IMR-90 (cell line): Measurements from ENCODE around the gene CTAGE1. TPM values are rescaled to one million over a fixed set of nuclear protein-coding genes. Genes with fewer than 3 reads are reported as not detected.

Experiments
- ATAC-seq: fragments of 200-7000 bp; cut with Tn5 transposase; 2 replicates; pipeline ENCODE4 v1.9.1; 2020; ENCODE audit warnings: low read depth, mild to moderate bottlenecking, moderate library complexity
- BruUV-seq: library from RNA; stranded (reverse); fragments of 400-500 nt; replicated peaks from 2 replicates; lab custom pipeline; 2021; lab: Mats Ljungman, UMichigan
- CTCF ChIA-PET: fragments of 300-600 bp; formaldehyde crosslinking; extraction: SDS; loops from one replicate; lab custom pipeline; 2021; ENCODE audit warnings: antibody characterized with exemption; lab: Yijun Ruan, JAX
- POLR2A ChIA-PET: fragments of 300-600 bp; sonication (Branson Sonifier 250); formaldehyde crosslinking; loops from one replicate; lab custom pipeline; 2022; ENCODE audit warnings: antibody characterized with exemption; ENCODE audit not compliant: unreplicated experiment; lab: Charles Lee
- DNase-seq: peaks from one replicate; pipeline ENCODE4 v3.0.0; 2013
- H2AFZ ChIP-seq: replicated peaks from 2 replicates; pipeline ENCODE3; 2013; ENCODE audit warnings: low read length, mild to moderate bottlenecking; ENCODE audit not compliant: poor library complexity
- H2AK5ac ChIP-seq: 2 replicates; pipeline ENCODE4 v1.6.1; 2013; ENCODE audit warnings: low read depth, low read length, inconsistent platforms
- H2AK9ac ChIP-seq: replicated peaks from 2 replicates; pipeline ENCODE3; 2013; ENCODE audit warnings: mild to moderate bottlenecking, low read depth, low read length, moderate library complexity; ENCODE audit not compliant: poor library complexity
- H2BK120ac ChIP-seq: 2 replicates; pipeline ENCODE4 v1.6.1; 2013; ENCODE audit warnings: low read depth, low read length, inconsistent platforms
- H2BK15ac ChIP-seq: 3 replicates; pipeline ENCODE4 v1.6.1; 2013; ENCODE audit warnings: low read depth, low read length, inconsistent platforms
- H2BK20ac ChIP-seq: 2 replicates; pipeline ENCODE4 v1.6.1; 2013; ENCODE audit warnings: low read depth, mild to moderate bottlenecking, inconsistent platforms, low read length, moderate library complexity
- H2BK5ac ChIP-seq: 2 replicates; pipeline ENCODE4 v1.6.1; 2013; ENCODE audit warnings: mild to moderate bottlenecking, low read depth, low read length, inconsistent platforms; ENCODE audit not compliant: poor library complexity, severe bottlenecking
- H3K14ac ChIP-seq: replicated peaks from 2 replicates; pipeline ENCODE4 v1.6.1; 2013; ENCODE audit warnings: low read depth, low read length, inconsistent platforms
- H3K18ac ChIP-seq: 2 replicates; pipeline ENCODE4 v1.6.1; 2013; ENCODE audit warnings: low read depth, low read length, control low read depth
- H3K23ac ChIP-seq: 2 replicates; pipeline ENCODE4 v1.6.1; 2013; ENCODE audit warnings: low read depth, low read length, inconsistent platforms
- H3K27ac ChIP-seq: 2 replicates; pipeline ENCODE4 v1.5.1; 2013; ENCODE audit warnings: mild to moderate bottlenecking, control low read depth, low read length; ENCODE audit not compliant: insufficient read depth
- H3K27me3 ChIP-seq: 2 replicates; pipeline ENCODE4 v1.6.1; 2013; ENCODE audit warnings: low read length; ENCODE audit not compliant: control insufficient read depth, insufficient read depth
- H3K36me3 ChIP-seq: 2 replicates; pipeline ENCODE4 v1.6.1; 2013; ENCODE audit warnings: low read length, mixed read lengths; ENCODE audit not compliant: control insufficient read depth, insufficient read depth
- H3K4ac ChIP-seq: 2 replicates; pipeline ENCODE4 v1.6.1; 2013; ENCODE audit warnings: low read depth, low read length, inconsistent platforms
- H3K4me1 ChIP-seq: 2 replicates; pipeline ENCODE4 v1.6.1; 2013; ENCODE audit warnings: low read length, mixed read lengths; ENCODE audit not compliant: control insufficient read depth, insufficient read depth
- H3K4me2 ChIP-seq: 2 replicates; pipeline ENCODE4 v1.6.1; 2013; ENCODE audit warnings: low read depth, mild to moderate bottlenecking, control low read depth, low read length, moderate library complexity
- H3K4me3 ChIP-seq: 2 replicates; pipeline ENCODE4 v1.5.1; 2013; ENCODE audit warnings: low read depth, mild to moderate bottlenecking, control low read depth, low read length, moderate library complexity; ENCODE audit not compliant: insufficient read depth
- H3K56ac ChIP-seq: 2 replicates; pipeline ENCODE4 v1.6.1; 2013; ENCODE audit warnings: low read length, inconsistent platforms; ENCODE audit not compliant: insufficient read depth; ENCODE audit errors: extremely low read depth
- H3K79me1 ChIP-seq, 2 experiments: 2 replicates each; pipeline ENCODE4 v1.6.1; 2013; ENCODE audit warnings: low read length in 2 of 2, inconsistent platforms in 1 of 2, low read depth in 1 of 2
- H3K9ac ChIP-seq: 2 replicates; pipeline ENCODE4 v1.6.1; 2013; ENCODE audit warnings: low read depth, low read length, control low read depth
- H3K9me1 ChIP-seq: 2 replicates; pipeline ENCODE4 v1.6.1; 2013; ENCODE audit warnings: low read length, inconsistent platforms; ENCODE audit not compliant: insufficient read depth
- H3K9me3 ChIP-seq: 2 replicates; pipeline ENCODE4 v1.6.1; 2013; ENCODE audit warnings: low read length; ENCODE audit not compliant: control insufficient read depth, insufficient read depth
- H4K20me1 ChIP-seq: 2 replicates; pipeline ENCODE4 v1.6.1; 2013; ENCODE audit warnings: low read length, inconsistent platforms; ENCODE audit not compliant: insufficient read depth
- H4K5ac ChIP-seq: 2 replicates; pipeline ENCODE4 v1.6.1; 2013; ENCODE audit warnings: mild to moderate bottlenecking, low read depth, low read length, control low read depth
- H4K8ac ChIP-seq, 2 experiments: 2 replicates each; pipeline ENCODE4 v1.6.1; 2013; ENCODE audit warnings: low read depth in 2 of 2, low read length in 2 of 2, control low read depth in 1 of 2, inconsistent platforms in 1 of 2
- H4K91ac ChIP-seq: 2 replicates; pipeline ENCODE4 v1.6.1; 2013; ENCODE audit warnings: low read depth, low read length, inconsistent platforms; ENCODE audit not compliant: insufficient read depth
- BHLHE40 ChIP-seq: fragments of 150-350 bp; IDR thresholded peaks from 2 replicates; pipeline ENCODE4 v1.6.1; 2016; ENCODE audit warnings: mild to moderate bottlenecking, low read depth, low read length
- CEBPB ChIP-seq: IDR thresholded peaks from 2 replicates; pipeline ENCODE4 v1.6.1; 2012; ENCODE audit warnings: low read depth, low read length, improper control_type of control experiment
- CHD1 ChIP-seq: IDR thresholded peaks from 2 replicates; pipeline ENCODE4 v1.6.1; 2012; ENCODE audit warnings: low read depth, low read length, improper control_type of control experiment
- CTCF ChIP-seq: conservative IDR thresholded peaks from 2 replicates; pipeline ENCODE4 v1.5.1; 2012; ENCODE audit warnings: mild to moderate bottlenecking, low read depth, low read length, improper control_type of control experiment
- ELK1 ChIP-seq: fragments of 150-350 bp; IDR thresholded peaks from 2 replicates; pipeline ENCODE4 v1.6.1; 2016; ENCODE audit warnings: low read depth, mild to moderate bottlenecking, low read length, moderate library complexity, borderline replicate concordance
- FOS ChIP-seq: fragments of 150-350 bp; IDR thresholded peaks from 2 replicates; pipeline ENCODE4 v1.6.1; 2016; ENCODE audit warnings: low read depth, low read length
- MAFK ChIP-seq: IDR thresholded peaks from 2 replicates; pipeline ENCODE4 v1.6.1; 2012; ENCODE audit warnings: low read depth, low read length, improper control_type of control experiment
- MAZ ChIP-seq: IDR thresholded peaks from 2 replicates; pipeline ENCODE4 v1.6.1; 2012; ENCODE audit warnings: low read depth, mild to moderate bottlenecking, low read length, improper control_type of control experiment, moderate library complexity, borderline replicate concordance
- MXI1 ChIP-seq: IDR thresholded peaks from 2 replicates; pipeline ENCODE4 v1.6.1; 2012; ENCODE audit warnings: low read depth, mild to moderate bottlenecking, low read length, moderate library complexity, borderline replicate concordance
- NFE2L2 ChIP-seq: fragments of 150-350 bp; IDR thresholded peaks from 2 replicates; pipeline ENCODE4 v1.6.1; 2016; ENCODE audit warnings: low read depth, mild to moderate bottlenecking, low read length
- POLR2A ChIP-seq: IDR thresholded peaks from 2 replicates; pipeline ENCODE4 v1.6.1; 2012; ENCODE audit warnings: mild to moderate bottlenecking, low read depth, low read length
- RAD21 ChIP-seq: IDR thresholded peaks from 2 replicates; pipeline ENCODE4 v1.6.1; 2012; ENCODE audit warnings: low read length, improper control_type of control experiment
- RCOR1 ChIP-seq: IDR thresholded peaks from 2 replicates; pipeline ENCODE4 v1.6.1; 2012; ENCODE audit warnings: mild to moderate bottlenecking, low read length, improper control_type of control experiment; ENCODE audit not compliant: insufficient replicate concordance
- RFX5 ChIP-seq: IDR thresholded peaks from 2 replicates; pipeline ENCODE4 v1.8.0; 2012; ENCODE audit warnings: low read depth, mild to moderate bottlenecking, low read length, moderate library complexity
- SMC3 ChIP-seq: fragments of 150-350 bp; IDR thresholded peaks from 2 replicates; pipeline ENCODE4 v1.6.1; 2016; ENCODE audit warnings: low read depth, mild to moderate bottlenecking, antibody characterized with exemption, low read length, moderate library complexity
- USF2 ChIP-seq: fragments of 150-350 bp; IDR thresholded peaks from 2 replicates; pipeline ENCODE4 v1.6.1; 2017; ENCODE audit warnings: mild to moderate bottlenecking, antibody characterized with exemption, low read length, low read depth
- WGBS, 2 experiments: methylation state at CpG; one replicate each; pipeline versions ENCODE4 v1.1.5 to v1.1.7; 2013; ENCODE audit warnings: missing lambda C conversion rate in 2 of 2; ENCODE audit not compliant: insufficient read length in 1 of 2; ENCODE audit errors: extremely low coverage in 2 of 2; 5-methylcytosine and 5-hydroxymethylcytosine counted together
- dilution Hi-C: fragments of 300-500 bp; cut with HindIII; formaldehyde crosslinking; loops from one replicate; pipeline ENCODE4 v1.14.3; 2018; ENCODE audit warnings: low sequenced_read_pairs; ENCODE audit not compliant: unreplicated experiment
- in situ Hi-C: fragments of 300-500 bp; cut with MboI; formaldehyde crosslinking; loops from 3 replicates; pipeline ENCODE4 v1.14.3; 2019; ENCODE audit warnings: low sequenced_read_pairs, inconsistent platforms, mixed read lengths
- intact Hi-C: fragments of 100-400 bp; cut with micrococcal nuclease; formaldehyde crosslinking; loops from 2 replicates; pipeline ENCODE4 v1.10.0; 2022
- polyA plus RNA-seq, 3 experiments: library from polyadenylated mRNA; depleted of rRNA; stranded (reverse); fragments of >200 nt; gene quantifications; 2 replicates each; pipeline ENCODE4 v1.2.3, GENCODE V29; 2012; ENCODE audit warnings: low replicate concordance in 1 of 3
- total RNA-seq: library from RNA; depleted of rRNA; stranded (reverse); fragments of >200 nt; gene quantifications from 2 replicates; pipeline ENCODE4 v1.2.3, GENCODE V29; 2012

Gene CTAGE1
- total and polyA plus RNA-seq, 2 of the 4 experiments (the other 2 are of a cell fraction), result 0.09 TPM; not detected in 1

- POLR2A ChIA-PET, result no interaction called here
- H3K4me1 ChIP-seq, result no peaks in the 10 kb centered on the region
- no peak overlapping the region for H2BK5ac ChIP-seq
- H2BK15ac ChIP-seq, result no peak overlapping the region; the same call in 2 of the 3 replicates
- CTCF ChIA-PET, result no interaction called here
- no peak overlapping the region for H2BK120ac ChIP-seq
- DNase-seq (no peak), ATAC-seq (no peak)
- 0 out of 2 replicates have a peak overlapping the region, but pooled peaks have one; percentile 26 for H3K14ac ChIP-seq
- H4K8ac ChIP-seq, result no peak overlapping the region
- H2AK9ac ChIP-seq, result no peak overlapping the region
- no peaks in the 10 kb centered on the region for H4K20me1 ChIP-seq
- intact Hi-C loops (no loop called here), dilution Hi-C loops (no loop called here), in situ Hi-C loops (no loop called here)
- peak overlapping the region; percentile 66; the same call in 1 of the 2 replicates for H3K23ac ChIP-seq
- no TSS peak for BruUV-seq
- no peak overlapping the region for H3K56ac ChIP-seq
- no peak overlapping the region; the same call in 1 of the 2 replicates for H3K4ac ChIP-seq
- no peak overlapping the region for H3K27ac ChIP-seq
- H2AFZ ChIP-seq, result peak overlapping the region; percentile 24
- H3K9me1 ChIP-seq, result peaks cover 8% of the 10 kb centered on the region
- no peaks in the 10 kb centered on the region for H3K9me3 ChIP-seq
- no peak overlapping the region for H3K18ac ChIP-seq
- no peak overlapping the region for H3K9ac ChIP-seq
- peaks cover 5% of the 10 kb centered on the region for H3K27me3 ChIP-seq
- H2BK20ac ChIP-seq, result no peak overlapping the region
- peak overlapping the region; percentile 49; the same call in 1 of the 2 replicates for H2AK5ac ChIP-seq
- no peak overlapping the region for H4K91ac ChIP-seq
- TF ChIP-seq USF2 (no peak), CHD1 (no peak), CTCF (no peak), MXI1 (no peak), RFX5 (no peak), ELK1 (no peak), MAZ (no peak), BHLHE40 (no peak), NFE2L2 (no peak), RAD21 (no peak), CEBPB (no peak), MAFK (no peak), POLR2A (no peak), RCOR1 (no peak), SMC3 (no peak), FOS (no peak)
- H3K4me2 ChIP-seq, result no peak overlapping the region
- no peaks in the 10 kb centered on the region for H3K79me1 ChIP-seq
- no peak overlapping the region for H4K5ac ChIP-seq
- H3K36me3 ChIP-seq, result no peaks in the 10 kb centered on the region
- no peak overlapping the region for H3K4me3 ChIP-seq
- 80% methylated on average over 6 of the region's 6 CpGs; no CpG with 5 or more reads in 1 of the 2 experiments for WGBS, 2 experiments
Observed at GRCh38 chr18:22456547-22456946, 38.8 kb upstream of the CTAGE1 start.
